Left lung (tissue), 10 donors: ENCODE measurements around the gene SGSH. TPM values are rescaled to one million over a fixed set of nuclear protein-coding genes. Genes with fewer than 3 reads are reported as not detected.

ENCODE experiments used
- ATAC-seq: fragments of 200-7000 bp; cut with Tn5 transposase; one replicate; pipeline ENCODE4 v1.9.1; 2020; ENCODE audit warnings: moderate library complexity
- DNase-seq, 4 donors: peaks; one replicate each; pipeline ENCODE4 v3.0.0-alpha.2; 2013 to 2020
- H3K27ac ChIP-seq, 2 donors: fragments of 200-600 bp; sonication (generic) in 1 of 2; one replicate each; pipeline versions ENCODE4 v1.5.0 to v1.8.0; 2020 to 2021
- H3K27me3 ChIP-seq, 2 donors: fragments of 200-600 bp; sonication (generic) in 1 of 2; one replicate each; pipeline versions ENCODE4 v1.5.0 to v1.8.0; 2020 to 2021
- H3K36me3 ChIP-seq, 2 donors: fragments of 200-600 bp; sonication (generic) in 1 of 2; one replicate each; pipeline versions ENCODE4 v1.5.0 to v1.8.0; 2020 to 2021
- H3K4me1 ChIP-seq, 2 donors: fragments of 200-600 bp; one replicate each; pipeline ENCODE4 v1.8.0; 2021
- H3K4me3 ChIP-seq, 2 donors: fragments of 200-600 bp; sonication (generic) in 1 of 2; one replicate each; pipeline versions ENCODE4 v1.5.0 to v1.8.0; 2020 to 2021; ENCODE audit warnings: mild to moderate bottlenecking in 1 of 2
- H3K9me3 ChIP-seq, 2 donors: fragments of 200-600 bp; sonication (generic) in 1 of 2; one replicate each; pipeline versions ENCODE4 v1.5.0 to v1.8.0; 2020 to 2021
- intact Hi-C, 2 donors: fragments of 100-400 bp; cut with DNase I; formaldehyde crosslinking; loops; one replicate each; pipeline versions ENCODE4 v1.11.2 to v1.14.2; 2022
- polyA plus RNA-seq, 6 donors: library from polyadenylated mRNA; unstranded; fragments of 120-200 nt; gene quantifications; one replicate each; pipeline ENCODE4 v1.2.1, GENCODE V29; 2013; ENCODE audit not compliant: insufficient read length in 6 of 6
- total RNA-seq, 2 donors: library from RNA; stranded (reverse); fragmentation: NEBNext Ultra II Directional; extraction: Animal tissue kit (Norgen Biotek cat#: 25700); gene quantifications; one replicate each; pipeline ENCODE4 v1.2.1, GENCODE V29; 2021
- TF ChIP-seq, protein P1 (sequence below), 2 donors: fragments of 200-600 bp; sonication (generic) in 1 of 2; IDR thresholded peaks; one replicate each; pipeline versions ENCODE4 v1.5.0 to v1.8.0; 2021; ENCODE audit warnings: antibody characterized with exemption in 2 of 2
- donor health status: DM: no; HTN: yes; CAD: no.
- donor health status: DM: no; HTN: no; CAD: no.

Gene SGSH
- total and polyA plus RNA-seq, 8 donors: 40.8 to 83.8 (median 47.1) TPM

GRCh38 chr17:80248001-80248893 lies 28.1 kb upstream of the SGSH start:
- H3K36me3 ChIP-seq: peaks cover 0 to 37% of the 10 kb centered on the region in 2 donors
- H3K27ac ChIP-seq: no peak overlapping the region
- TF ChIP-seq, protein P1, sequence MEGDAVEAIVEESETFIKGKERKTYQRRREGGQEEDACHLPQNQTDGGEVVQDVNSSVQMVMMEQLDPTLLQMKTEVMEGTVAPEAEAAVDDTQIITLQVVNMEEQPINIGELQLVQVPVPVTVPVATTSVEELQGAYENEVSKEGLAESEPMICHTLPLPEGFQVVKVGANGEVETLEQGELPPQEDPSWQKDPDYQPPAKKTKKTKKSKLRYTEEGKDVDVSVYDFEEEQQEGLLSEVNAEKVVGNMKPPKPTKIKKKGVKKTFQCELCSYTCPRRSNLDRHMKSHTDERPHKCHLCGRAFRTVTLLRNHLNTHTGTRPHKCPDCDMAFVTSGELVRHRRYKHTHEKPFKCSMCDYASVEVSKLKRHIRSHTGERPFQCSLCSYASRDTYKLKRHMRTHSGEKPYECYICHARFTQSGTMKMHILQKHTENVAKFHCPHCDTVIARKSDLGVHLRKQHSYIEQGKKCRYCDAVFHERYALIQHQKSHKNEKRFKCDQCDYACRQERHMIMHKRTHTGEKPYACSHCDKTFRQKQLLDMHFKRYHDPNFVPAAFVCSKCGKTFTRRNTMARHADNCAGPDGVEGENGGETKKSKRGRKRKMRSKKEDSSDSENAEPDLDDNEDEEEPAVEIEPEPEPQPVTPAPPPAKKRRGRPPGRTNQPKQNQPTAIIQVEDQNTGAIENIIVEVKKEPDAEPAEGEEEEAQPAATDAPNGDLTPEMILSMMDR (IDR thresholded peaks at IDR 0.05): no peak
- intact Hi-C loops: no loop called here
- ATAC-seq (no peak), DNase-seq (peak in 1 of 4 donors; percentile 60)
- H3K27me3 ChIP-seq: no peaks in the 10 kb centered on the region
- peaks cover 0 to 6% of the 10 kb centered on the region in 2 donors for H3K4me1 ChIP-seq
- H3K9me3 ChIP-seq: no peaks in the 10 kb centered on the region
- H3K4me3 ChIP-seq: no peak overlapping the region

DNA sequence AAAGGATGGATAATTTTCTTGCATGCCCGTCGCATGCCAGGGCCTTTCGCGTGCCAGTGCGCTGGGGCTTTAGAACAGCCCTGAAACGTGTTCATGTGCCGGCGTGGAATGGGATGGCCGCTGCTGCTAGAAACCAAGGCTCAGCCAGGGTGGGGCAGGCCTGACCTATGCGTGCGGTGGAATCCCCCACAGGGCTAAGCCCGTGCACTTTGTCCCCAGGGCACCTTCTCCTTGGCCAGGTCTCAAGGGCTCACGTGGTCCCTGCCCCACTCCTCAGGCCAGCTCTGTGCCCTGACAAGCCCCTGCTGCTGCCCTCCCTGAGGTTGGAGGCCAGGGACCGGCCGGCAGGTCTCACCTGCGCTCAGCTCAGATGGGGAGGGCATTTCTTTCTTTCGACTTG lies 27.4 kb upstream of the SGSH start:
- H3K36me3 ChIP-seq: peaks cover 0 to 43% of the 10 kb centered on the region in 2 donors
- intact Hi-C loops: no loop called here
- no peaks in the 10 kb centered on the region for H3K9me3 ChIP-seq
- no peak overlapping the region for H3K4me3 ChIP-seq
- TF ChIP-seq, protein P1 (IDR thresholded peaks at IDR 0.05): no peak
- no peaks in the 10 kb centered on the region for H3K4me1 ChIP-seq
- no peak for ATAC-seq
- H3K27ac ChIP-seq: no peak overlapping the region
- no peaks in the 10 kb centered on the region for H3K27me3 ChIP-seq
- DNase-seq: peak in 1 of 4 donors; percentile 43

DNA sequence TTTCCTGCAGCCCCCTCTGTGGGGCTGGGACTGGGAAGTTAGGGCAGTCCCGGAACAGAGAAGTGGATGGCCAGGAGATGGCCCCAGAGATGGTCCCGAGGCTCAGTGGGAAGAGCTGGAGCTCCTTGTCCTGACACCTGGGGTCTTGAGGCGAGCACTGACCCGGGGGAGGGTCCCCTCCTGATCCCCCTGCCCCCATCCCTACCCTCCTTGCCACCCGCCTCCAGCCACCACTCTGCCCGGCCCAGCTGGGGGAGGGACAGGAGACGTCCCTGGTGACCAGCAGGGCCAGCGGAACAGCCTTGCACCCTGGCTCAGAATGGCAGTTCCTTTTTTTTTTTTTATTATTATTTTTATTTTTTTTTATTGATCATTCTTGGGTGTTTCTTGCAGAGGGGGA lies 26.6 kb upstream of the SGSH start:
- peak in 1 of 4 donors; percentile 60 for DNase-seq
- no peak overlapping the region for H3K27ac ChIP-seq
- H3K27me3 ChIP-seq: no peaks in the 10 kb centered on the region
- no peak overlapping the region for H3K4me3 ChIP-seq
- ATAC-seq: no peak
- H3K9me3 ChIP-seq: no peaks in the 10 kb centered on the region
- no peaks in the 10 kb centered on the region for H3K4me1 ChIP-seq
- intact Hi-C loops: no loop called here
- TF ChIP-seq, protein P1 (IDR thresholded peaks at IDR 0.05): no peak
- H3K36me3 ChIP-seq: peaks cover 0 to 44% of the 10 kb centered on the region in 2 donors

DNA sequence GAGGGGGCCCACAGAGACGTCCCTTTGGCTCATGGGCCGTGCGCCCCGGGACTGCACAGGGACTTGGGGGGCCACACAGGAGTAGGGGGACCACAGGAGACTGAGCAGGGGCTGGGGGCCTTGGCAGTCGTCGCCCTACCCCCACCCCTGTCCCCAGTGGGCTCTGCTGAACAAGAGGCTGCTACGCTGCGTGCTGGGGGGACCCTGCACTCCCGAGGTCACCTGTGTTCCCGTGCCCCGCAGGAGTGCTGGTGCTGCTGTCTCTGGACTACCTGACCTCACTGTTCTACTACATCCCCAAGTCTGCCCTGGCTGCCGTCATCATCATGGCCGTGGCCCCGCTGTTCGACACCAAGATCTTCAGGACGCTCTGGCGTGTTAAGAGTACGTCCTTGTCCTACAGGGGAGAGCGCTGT lies 26.1 kb upstream of the SGSH start:
- intact Hi-C loops: no loop called here
- Histone ChIP-seq H3K9me3 (no peaks in the 10 kb centered on the region), H3K4me3 (no peak overlapping the region), H3K36me3 (peaks cover 3 to 45% of the 10 kb centered on the region in 2 donors), H3K27me3 (no peaks in the 10 kb centered on the region), H3K27ac (no peak overlapping the region), H3K4me1 (no peaks in the 10 kb centered on the region)
- TF ChIP-seq, protein P1 (IDR thresholded peaks at IDR 0.05): no peak
- DNase-seq: peak in 1 of 4 donors; percentile 69
- no peak for ATAC-seq

- no peaks in the 10 kb centered on the region for H3K9me3 ChIP-seq
- ATAC-seq (no peak), DNase-seq (peak in 1 of 4 donors; percentile 66)
- intact Hi-C loops: no loop called here
- no peak overlapping the region for H3K4me3 ChIP-seq
- H3K36me3 ChIP-seq: peaks cover 3 to 51% of the 10 kb centered on the region in 2 donors
- no peaks in the 10 kb centered on the region for H3K4me1 ChIP-seq
- TF ChIP-seq, protein P1 (IDR thresholded peaks at IDR 0.05): no peak
- H3K27ac ChIP-seq: no peak overlapping the region
- H3K27me3 ChIP-seq: no peaks in the 10 kb centered on the region
Measured at GRCh38 chr17:80245566-80246265, 25.6 kb upstream of the SGSH start.
